ENCODE measurements around the gene CLDN7. TPM values are rescaled to one million over a fixed set of nuclear protein-coding genes. Genes with fewer than 3 reads are reported as not detected.

The CLDN7 gene
- total RNA-seq, 2 donors from 2014 or later, result 0.55 to 1.5 TPM

Other genes with a start within 250 kb of the CLDN7 start
- 100 to 1,000 TPM; 127 to 217 TPM for gene RNASEK, start 249.9 kb downstream of the CLDN7 start, total RNA-seq
- under 1 TPM; 0.59 to 0.86 TPM for gene BCL6B, start 239.4 kb downstream of the CLDN7 start, total RNA-seq
- gene SLC16A13, start 226.5 kb downstream of the CLDN7 start, total RNA-seq, result 10 to 100 TPM in 1 of 2 donors, 1 to 10 TPM in 1; 5.0 to 10.5 TPM
- 1 to 10 TPM in 1 of 2 donors, under 1 TPM in 1; 0.30 to 1.1 TPM for gene SLC16A11, start 218.4 kb downstream of the CLDN7 start, total RNA-seq
- gene CLEC10A, start 182.2 kb downstream of the CLDN7 start, total RNA-seq, result not detected
- not detected for gene ASGR2, start 147.7 kb downstream of the CLDN7 start, total RNA-seq
- gene ASGR1, start 83.1 kb downstream of the CLDN7 start, total RNA-seq, result 1 to 10 TPM; 2.0 to 3.9 TPM
- gene DLG4, start 42.6 kb downstream of the CLDN7 start, total RNA-seq, result 10 to 100 TPM; 20.1 to 27.1 TPM
- gene ACADVL, start 42.5 kb downstream of the CLDN7 start, total RNA-seq, result 100 to 1,000 TPM; 360 to 445 TPM
- 10 to 100 TPM; 56.2 to 73.4 TPM for gene DVL2, start 28.0 kb downstream of the CLDN7 start, total RNA-seq
- 10 to 100 TPM; 25.9 to 52.4 TPM for gene PHF23, start 23.0 kb downstream of the CLDN7 start, total RNA-seq
- 100 to 1,000 TPM; 167 to 298 TPM for gene GABARAP, start 20.0 kb downstream of the CLDN7 start, total RNA-seq
- gene CTDNEP1, start 10.7 kb downstream of the CLDN7 start, total RNA-seq, result 100 to 1,000 TPM; 171 to 179 TPM
- 10 to 100 TPM; 45.6 to 62.3 TPM for gene ELP5, start 10.3 kb downstream of the CLDN7 start, total RNA-seq
- gene SLC2A4, start 19.2 kb upstream of the CLDN7 start, total RNA-seq, result under 1 TPM in 1 of 2 donors, not detected in 1; 0.51 TPM
- 1 to 10 TPM in 1 of 2 donors, under 1 TPM in 1; 0.18 to 1.7 TPM for gene YBX2, start 32.2 kb upstream of the CLDN7 start, total RNA-seq
- 100 to 1,000 TPM; 493 to 836 TPM for gene EIF5A, start 45.1 kb upstream of the CLDN7 start, total RNA-seq
- gene GPS2, start 52.9 kb upstream of the CLDN7 start, total RNA-seq, result 10 to 100 TPM; 36.3 to 48.6 TPM
- gene NEURL4, start 66.9 kb upstream of the CLDN7 start, total RNA-seq, result 10 to 100 TPM; 24.8 to 32.7 TPM
- 100 to 1,000 TPM; 400 to 610 TPM for gene ACAP1, start 74.1 kb upstream of the CLDN7 start, total RNA-seq
- 10 to 100 TPM in 1 of 2 donors, 1 to 10 TPM in 1; 3.6 to 10.1 TPM for gene KCTD11, start 89.7 kb upstream of the CLDN7 start, total RNA-seq
- under 1 TPM in 1 of 2 donors, not detected in 1; 0.21 TPM for gene TMEM95, start 92.7 kb upstream of the CLDN7 start, total RNA-seq
- gene TNK1, start 118.6 kb upstream of the CLDN7 start, total RNA-seq, result 1 to 10 TPM; 2.7 to 5.3 TPM
- 10 to 100 TPM; 58.2 to 77.5 TPM for gene PLSCR3, start 132.0 kb upstream of the CLDN7 start, total RNA-seq
- 100 to 1,000 TPM in 1 of 2 donors, 10 to 100 TPM in 1; 78.9 to 114 TPM for gene TMEM256, start 141.6 kb upstream of the CLDN7 start, total RNA-seq
- gene NLGN2, start 145.4 kb upstream of the CLDN7 start, total RNA-seq, result 10 to 100 TPM; 14.5 to 15.8 TPM
- gene SPEM1, start 157.8 kb upstream of the CLDN7 start, total RNA-seq, result not detected
- under 1 TPM in 1 of 2 donors, not detected in 1; 0.14 TPM for gene SPEM2, start 163.1 kb upstream of the CLDN7 start, total RNA-seq
- not detected for gene SPEM3, start 166.4 kb upstream of the CLDN7 start, total RNA-seq
- gene TMEM102, start 173.0 kb upstream of the CLDN7 start, total RNA-seq, result 10 to 100 TPM in 1 of 2 donors, 1 to 10 TPM in 1; 9.2 to 13.2 TPM
- gene FGF11, start 177.0 kb upstream of the CLDN7 start, total RNA-seq, result 10 to 100 TPM in 1 of 2 donors, 1 to 10 TPM in 1; 2.6 to 35.5 TPM
- gene CHRNB1, start 182.6 kb upstream of the CLDN7 start, total RNA-seq, result 10 to 100 TPM; 12.1 to 17.6 TPM
- gene ZBTB4, start 217.2 kb upstream of the CLDN7 start, total RNA-seq, result 10 to 100 TPM; 21.8 to 26.5 TPM
- not detected for gene SLC35G6, start 219.0 kb upstream of the CLDN7 start, total RNA-seq
- gene POLR2A, start 221.9 kb upstream of the CLDN7 start, total RNA-seq, result 100 to 1,000 TPM; 280 to 333 TPM

Data from activated naive CD4-positive, alpha-beta T cell treated with anti-CD3 and anti-CD28 coated beads, Interleukin-2, amount 50 U/mL, for 72 hours (primary cell).